HG03575 (cell line): ENCODE measurements around the gene CALML6.
"Not testable (repeated sequence)": the region's sequence is repeated elsewhere in the genome, so short reads cannot be mapped to it uniquely, and the experiment has no call there.

Source experiments
- ATAC-seq: cut with Tn5 transposase; IDR thresholded peaks from one replicate; pipeline ENCODE4 v1.9.1; 2021; ENCODE audit not compliant: unreplicated experiment, insufficient number of reproducible peaks, low FRiP score; ENCODE audit errors: extremely low read depth

Gene CALML6

GRCh38 chr1:1920608-1921458, 5.8 kb downstream of the CALML6 start:
- no peak for ATAC-seq

GRCh38 chr1:1921459-1921862, 6.4 kb downstream of the CALML6 start:
- no peak for ATAC-seq

- ATAC-seq, result no peak
Measured at GRCh38 chr1:1921901-1922701, 7.0 kb downstream of the CALML6 start.

- ATAC-seq, result no peak
Measured at GRCh38 chr1:1922702-1922955, 7.6 kb downstream of the CALML6 start.

- ATAC-seq, result no peak
Measured at GRCh38 chr1:1922956-1923833, 8.1 kb downstream of the CALML6 start.

- no peak for ATAC-seq
Measured at GRCh38 chr1:1924386-1924785, 9.3 kb downstream of the CALML6 start.

- ATAC-seq, result no peak
Measured at GRCh38 chr1:1924849-1925248, 9.8 kb downstream of the CALML6 start.

- ATAC-seq, result no peak
Measured at GRCh38 chr1:1925437-1926345, 10.6 kb downstream of the CALML6 start.

- ATAC-seq, result no peak
Measured at GRCh38 chr1:1926346-1926811, 11.3 kb downstream of the CALML6 start.

- no peak for ATAC-seq
Measured at GRCh38 chr1:1926886-1927660, 12.0 kb downstream of the CALML6 start.

- no peak for ATAC-seq
Measured at GRCh38 chr1:1927751-1928150, 12.7 kb downstream of the CALML6 start.

GRCh38 chr1:1928231-1929101, 13.4 kb downstream of the CALML6 start:
- ATAC-seq, result no peak

- ATAC-seq, result no peak
Measured at GRCh38 chr1:1929102-1929638, 14.1 kb downstream of the CALML6 start.

- no peak for ATAC-seq
Measured at GRCh38 chr1:1929639-1930545, 14.8 kb downstream of the CALML6 start.

- ATAC-seq, result not testable (repeated sequence)
Measured at GRCh38 chr1:1934848-1935247, 19.8 kb downstream of the CALML6 start.

- no peak for ATAC-seq
Measured at GRCh38 chr1:1937061-1937460, 22.0 kb downstream of the CALML6 start.
